ENCODE results near the gene NUP85. TPM values are rescaled to one million over a fixed set of nuclear protein-coding genes. Genes with fewer than 3 reads are reported as not detected.
"Not testable (repeated sequence)": the region's sequence is repeated elsewhere in the genome, so short reads cannot be mapped to it uniquely, and the experiment has no call there.

NUP85 gene
- total RNA-seq, 1 donor from 2014 or later = 126 TPM

DNA sequence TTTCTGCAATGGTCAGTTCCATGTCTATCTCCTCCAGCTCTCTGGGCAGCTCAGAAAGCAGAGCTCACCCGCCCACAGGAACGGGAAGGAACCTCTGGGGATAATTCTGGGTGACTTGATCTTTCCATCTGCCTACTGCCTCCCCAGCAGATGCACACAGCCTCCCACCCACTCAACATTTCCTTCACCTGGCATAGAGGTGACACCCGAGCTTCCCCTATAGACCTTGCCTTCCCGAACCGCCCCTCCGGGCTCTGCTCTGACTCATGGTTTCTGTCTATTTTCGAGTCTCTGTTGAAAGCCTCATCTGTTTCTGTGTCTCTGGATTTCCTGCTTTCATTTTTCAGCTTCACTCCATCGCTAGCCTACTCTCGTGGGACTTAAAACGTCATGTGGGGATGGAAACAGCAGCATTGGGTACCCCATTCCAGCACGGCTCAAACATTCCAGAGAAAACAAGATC, 44.6 kb downstream of the NUP85 start:
- Mint-ChIP-seq H3K27ac (ENCODE audit: unreplicated experiment) (no peak overlapping the region), H3K4me3 (no peak overlapping the region), H3K27me3 (ENCODE audit: low read depth) (no peaks in the 10 kb centered on the region), H3K36me3 (ENCODE audit: low read depth) (no peaks in the 10 kb centered on the region), H3K9me3 (no peaks in the 10 kb centered on the region), H3K4me1 (peaks cover 7% of the 10 kb centered on the region)
- TF ChIP-seq, protein P1, sequence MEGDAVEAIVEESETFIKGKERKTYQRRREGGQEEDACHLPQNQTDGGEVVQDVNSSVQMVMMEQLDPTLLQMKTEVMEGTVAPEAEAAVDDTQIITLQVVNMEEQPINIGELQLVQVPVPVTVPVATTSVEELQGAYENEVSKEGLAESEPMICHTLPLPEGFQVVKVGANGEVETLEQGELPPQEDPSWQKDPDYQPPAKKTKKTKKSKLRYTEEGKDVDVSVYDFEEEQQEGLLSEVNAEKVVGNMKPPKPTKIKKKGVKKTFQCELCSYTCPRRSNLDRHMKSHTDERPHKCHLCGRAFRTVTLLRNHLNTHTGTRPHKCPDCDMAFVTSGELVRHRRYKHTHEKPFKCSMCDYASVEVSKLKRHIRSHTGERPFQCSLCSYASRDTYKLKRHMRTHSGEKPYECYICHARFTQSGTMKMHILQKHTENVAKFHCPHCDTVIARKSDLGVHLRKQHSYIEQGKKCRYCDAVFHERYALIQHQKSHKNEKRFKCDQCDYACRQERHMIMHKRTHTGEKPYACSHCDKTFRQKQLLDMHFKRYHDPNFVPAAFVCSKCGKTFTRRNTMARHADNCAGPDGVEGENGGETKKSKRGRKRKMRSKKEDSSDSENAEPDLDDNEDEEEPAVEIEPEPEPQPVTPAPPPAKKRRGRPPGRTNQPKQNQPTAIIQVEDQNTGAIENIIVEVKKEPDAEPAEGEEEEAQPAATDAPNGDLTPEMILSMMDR (conservative IDR thresholded peaks at IDR 0.05) = no peak
- DNase-seq (ENCODE audit: low read depth, low spot score) = no peak

DNA sequence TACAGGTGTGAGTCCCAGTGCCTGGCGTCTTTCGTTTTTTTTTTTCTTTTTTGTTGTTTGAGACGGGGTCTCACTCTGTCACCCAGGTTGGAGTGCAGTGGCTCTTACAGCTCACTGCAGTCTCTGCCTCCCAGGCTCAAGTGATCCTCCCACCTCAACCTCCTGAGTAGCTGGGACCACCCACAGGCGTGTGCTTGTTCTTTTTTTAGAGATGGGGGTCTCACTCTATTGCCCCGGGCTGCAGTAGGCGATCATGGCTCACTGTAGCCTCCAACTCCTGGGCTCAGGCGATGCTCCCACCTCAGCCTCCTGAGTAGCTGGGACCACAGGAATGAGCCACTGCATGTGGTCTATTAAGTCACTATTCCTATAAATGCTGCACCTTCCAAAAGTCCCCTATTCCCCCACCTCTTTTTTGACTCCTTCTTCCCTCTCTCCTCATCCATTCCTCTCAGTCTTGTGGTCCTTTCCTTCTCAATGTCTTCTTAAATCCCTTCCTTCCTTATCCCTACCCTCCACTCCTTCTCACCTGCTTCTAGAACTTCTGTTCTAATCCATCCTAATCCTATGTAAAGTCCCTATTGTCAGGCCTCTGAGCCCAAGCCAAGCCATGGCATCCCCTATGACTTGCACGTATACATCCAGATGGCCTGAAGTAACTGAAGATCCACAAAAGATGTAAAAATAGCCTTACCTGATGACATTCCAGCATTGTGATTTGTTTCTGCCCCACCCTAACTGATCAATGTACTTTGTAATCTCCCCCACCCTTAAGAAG, 46.7 kb downstream of the NUP85 start:
- H3K27ac Mint-ChIP-seq (ENCODE audit: unreplicated experiment) = no peak overlapping the region
- TF ChIP-seq, protein P1 (conservative IDR thresholded peaks at IDR 0.05) = no peak
- no peaks in the 10 kb centered on the region for H3K27me3 Mint-ChIP-seq (ENCODE audit: low read depth)
- H3K4me1 Mint-ChIP-seq = peaks cover 8% of the 10 kb centered on the region
- H3K36me3 Mint-ChIP-seq (ENCODE audit: low read depth) = no peaks in the 10 kb centered on the region
- H3K4me3 Mint-ChIP-seq = no peak overlapping the region
- no peak for DNase-seq (ENCODE audit: low read depth, low spot score)
- no peaks in the 10 kb centered on the region for H3K9me3 Mint-ChIP-seq

DNA sequence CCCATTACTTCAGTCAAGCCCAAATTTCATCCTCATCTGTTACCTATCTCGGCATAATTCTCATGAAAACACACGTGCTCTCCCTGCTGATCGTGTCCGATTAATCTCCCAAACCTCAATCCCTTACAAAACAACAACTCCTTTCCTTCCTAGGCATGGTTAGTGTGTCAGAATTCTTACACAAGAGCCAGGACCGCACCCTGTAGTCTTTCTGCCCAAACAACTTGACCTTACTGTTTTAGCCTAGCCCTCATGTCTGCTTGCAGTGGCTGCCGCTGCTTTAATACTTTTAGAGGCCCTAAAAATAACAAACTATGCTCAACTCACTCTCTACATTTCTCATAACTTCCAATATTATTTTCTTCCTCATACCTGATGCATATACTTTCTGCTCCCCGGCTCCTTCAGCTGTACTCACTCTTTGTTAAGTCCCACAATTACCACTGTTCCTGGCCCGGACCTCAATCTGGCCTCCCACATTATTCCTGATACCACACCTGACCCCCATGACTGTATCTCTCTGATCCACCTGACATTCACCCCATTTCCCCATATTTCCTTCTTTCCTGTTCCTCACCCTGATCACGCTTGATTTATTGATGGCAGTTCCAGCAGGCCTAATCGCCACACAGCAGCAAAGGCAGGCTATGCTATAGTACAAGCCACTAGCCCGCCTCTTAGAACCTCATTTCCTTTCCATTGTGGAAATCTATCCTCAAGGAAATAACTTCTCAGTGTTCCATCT, 50.6 kb downstream of the NUP85 start:
- not testable (repeated sequence) for DNase-seq (ENCODE audit: low read depth, low spot score); H3K9me3 Mint-ChIP-seq; H3K27me3 Mint-ChIP-seq (ENCODE audit: low read depth); H3K36me3 Mint-ChIP-seq (ENCODE audit: low read depth)
- Mint-ChIP-seq H3K4me3 (peak overlapping the region; percentile 3), H3K27ac (ENCODE audit: unreplicated experiment) (peak overlapping the region; percentile 53), H3K4me1 (peaks cover 30% of the 10 kb centered on the region)

DNA sequence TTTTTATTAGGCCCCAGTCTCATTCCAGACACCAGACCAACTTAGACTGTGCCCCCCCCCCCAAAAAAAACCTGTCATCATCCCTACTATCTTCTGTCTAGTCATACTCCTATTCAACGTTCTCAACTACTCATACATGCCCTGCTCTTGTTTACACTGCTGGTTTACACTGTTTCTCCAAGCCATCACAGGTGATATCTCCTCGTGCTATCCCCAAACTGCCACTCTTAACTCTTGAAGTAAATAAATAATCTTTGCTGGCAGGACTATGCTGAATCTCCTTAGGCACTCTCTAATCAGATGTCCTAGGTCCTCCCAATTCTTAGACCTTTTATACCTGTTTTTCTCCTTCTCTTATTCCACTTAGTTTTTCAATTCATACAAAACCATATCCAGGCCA, 51.7 kb downstream of the NUP85 start:
- not testable (repeated sequence) for H3K27ac Mint-ChIP-seq (ENCODE audit: unreplicated experiment); H3K27me3 Mint-ChIP-seq (ENCODE audit: low read depth); H3K36me3 Mint-ChIP-seq (ENCODE audit: low read depth); DNase-seq (ENCODE audit: low read depth, low spot score); H3K9me3 Mint-ChIP-seq
- H3K4me3 Mint-ChIP-seq = peak overlapping the region; percentile 61
- peaks cover 29% of the 10 kb centered on the region for H3K4me1 Mint-ChIP-seq

DNA sequence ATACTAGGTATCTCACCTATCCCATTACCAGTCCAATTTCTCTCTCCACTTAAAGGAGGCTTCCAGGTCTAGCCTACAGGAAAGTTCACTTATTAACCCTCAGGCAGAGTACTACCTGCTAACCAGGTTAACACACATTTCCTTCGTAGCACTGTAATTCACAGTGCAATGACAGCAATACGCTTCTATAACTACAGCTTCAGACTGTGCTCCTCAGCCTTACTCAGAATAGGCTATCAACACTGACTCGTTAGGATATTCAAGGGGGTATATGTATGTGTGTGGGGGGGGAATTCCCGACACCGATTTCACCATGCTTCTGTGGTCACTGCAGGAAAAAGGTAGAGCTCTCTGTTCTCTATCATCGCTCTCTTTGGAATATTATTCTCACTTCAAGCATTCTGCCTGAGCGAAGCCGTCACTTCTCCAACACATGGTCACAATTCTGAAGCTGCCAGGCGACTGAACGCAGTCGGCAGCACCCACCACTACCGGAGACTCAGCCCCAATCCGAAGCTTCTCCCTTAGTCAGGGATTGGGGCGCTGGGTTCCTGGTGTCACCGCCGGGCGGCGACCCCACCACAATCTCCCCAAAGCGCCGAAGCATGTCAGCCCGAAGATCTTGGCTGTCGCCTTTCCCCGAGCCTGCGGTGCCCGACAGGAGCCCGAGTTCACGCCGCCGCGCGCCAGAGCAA, 55.3 kb downstream of the NUP85 start:
- TF ChIP-seq, protein P1 (conservative IDR thresholded peaks at IDR 0.05) = peak; percentile 30
- Mint-ChIP-seq H3K27me3 (ENCODE audit: low read depth) (no peaks in the 10 kb centered on the region), H3K36me3 (ENCODE audit: low read depth) (no peaks in the 10 kb centered on the region), H3K27ac (ENCODE audit: unreplicated experiment) (peak overlapping the region; percentile 100), H3K9me3 (no peaks in the 10 kb centered on the region), H3K4me3 (peak overlapping the region; percentile 99), H3K4me1 (peaks cover 38% of the 10 kb centered on the region)
- DNase-seq (ENCODE audit: low read depth, low spot score) = no peak

DNA sequence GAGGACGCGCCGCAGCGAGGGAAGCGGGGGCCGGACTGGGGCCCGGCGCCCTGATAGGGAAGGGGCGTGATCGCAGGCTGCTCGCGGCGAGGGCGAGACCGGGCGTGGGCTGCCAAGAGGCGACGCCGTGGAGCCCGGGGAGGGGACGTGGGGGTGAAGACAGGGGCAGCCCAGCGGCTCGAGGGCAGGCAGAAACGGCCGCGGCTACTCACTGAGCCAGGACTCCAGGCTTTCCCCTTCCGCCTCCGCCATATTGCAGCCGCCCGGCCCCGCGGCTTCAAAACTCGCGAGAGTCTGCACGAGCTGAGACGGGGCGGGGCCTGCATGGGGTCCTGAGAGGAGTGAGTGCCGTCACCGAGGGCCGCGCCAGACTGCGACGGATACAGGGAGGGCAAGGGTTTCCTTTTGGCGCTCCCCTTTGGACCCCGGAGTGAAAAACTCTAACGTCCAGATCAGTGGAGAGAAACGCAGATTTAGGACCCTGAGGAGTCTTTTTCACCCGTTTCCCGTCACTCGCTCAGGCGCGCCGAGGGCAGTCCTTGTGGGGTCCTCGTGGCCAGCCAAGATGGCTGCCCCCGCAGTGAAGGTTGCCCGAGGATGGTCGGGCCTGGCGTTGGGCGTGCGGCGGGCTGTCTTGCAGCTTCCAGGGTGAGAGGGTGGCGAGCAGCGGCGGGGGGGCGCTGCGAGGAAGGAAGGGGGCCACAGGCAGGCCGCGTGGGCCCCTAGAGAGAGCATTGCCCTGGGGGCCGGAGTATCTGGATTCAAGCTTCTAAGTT, 56.0 kb downstream of the NUP85 start, which contains the start of the genes GGA3 and MRPS7:
TSS of gene GGA3 (minus strand) at position 271 of the 776 bp plus-strand sequence. CDS start at position 252, 19 bp downstream.
TSS of gene MRPS7 (plus strand) at position 544 of the 776 bp plus-strand sequence. CDS start at position 566, 22 bp downstream.
- TF ChIP-seq, protein P1 (conservative IDR thresholded peaks at IDR 0.05) = no peak
- DNase-seq (ENCODE audit: low read depth, low spot score) = peak; percentile 94
- H3K9me3 Mint-ChIP-seq = no peaks in the 10 kb centered on the region
- H3K36me3 Mint-ChIP-seq (ENCODE audit: low read depth) = no peaks in the 10 kb centered on the region
- peak within 1 kb of the TSS; percentile 99 for H3K4me3 Mint-ChIP-seq
- H3K27ac Mint-ChIP-seq (ENCODE audit: unreplicated experiment) = peak within 1 kb of the TSS; percentile 100
- H3K27me3 Mint-ChIP-seq (ENCODE audit: low read depth) = no peaks in the 10 kb centered on the region
- peaks cover 38% of the 10 kb centered on the region for H3K4me1 Mint-ChIP-seq

Data from neural crest cell (in vitro differentiated cells).